GM13977 (cell line): ENCODE results near the gene NDUFA12.
A peak's percentile ranks its signal among the peaks of the same experiment; 100 is the strongest.
"Not testable (repeated sequence)": the region's sequence is repeated elsewhere in the genome, so short reads cannot be mapped to it uniquely, and the experiment has no call there.

ENCODE experiments used
- DNase-seq: peaks from one replicate; pipeline ENCODE4 v3.0.0; 2012; ENCODE audit warnings: low spot score
- CTCF ChIP-seq: IDR thresholded peaks from 2 replicates; pipeline ENCODE4 v1.5.1; 2012; ENCODE audit warnings: mild to moderate bottlenecking, control low read depth; ENCODE audit not compliant: insufficient read depth; ENCODE audit errors: extremely low read depth, missing control alignments
- in situ Hi-C: fragments of 300-500 bp; cut with MboI; formaldehyde crosslinking; loops from one replicate; pipeline ENCODE4 v1.12.0; 2022; ENCODE audit warnings: low sequenced_read_pairs, low pct_unique_long_range_greater_than_20kb, mixed read lengths, inconsistent platforms; ENCODE audit not compliant: unreplicated experiment

The NDUFA12 gene

GRCh38 chr12:94997061-94997460 lies 6.4 kb downstream of the NDUFA12 start:
- TF ChIP-seq CTCF = no peak
- in situ Hi-C loops = no loop called here
- no peak for DNase-seq

- no peak for DNase-seq
- in situ Hi-C loops = no loop called here
Measured at GRCh38 chr12:94994312-94994711, 9.2 kb downstream of the NDUFA12 start.

GRCh38 chr12:94993855-94994254 lies 9.6 kb downstream of the NDUFA12 start:
- in situ Hi-C loops, DNase-seq: not testable (repeated sequence)

More at GRCh38 chr12:94994312-94994711, 9.2 kb downstream of the NDUFA12 start:
- TF ChIP-seq CTCF = no peak

- in situ Hi-C loops = no loop called here
- TF ChIP-seq CTCF = no peak
- DNase-seq = peak; percentile 28
Measured at GRCh38 chr12:94990222-94990621, 13.3 kb downstream of the NDUFA12 start.

GRCh38 chr12:94988471-94988870 lies 15.0 kb downstream of the NDUFA12 start:
- in situ Hi-C loops = no loop called here
- no peak for TF ChIP-seq CTCF
- DNase-seq = no peak

GRCh38 chr12:94987801-94988200 lies 15.7 kb downstream of the NDUFA12 start:
- TF ChIP-seq CTCF = no peak
- in situ Hi-C loops = no loop called here
- no peak for DNase-seq

- no peak for DNase-seq
- TF ChIP-seq CTCF = no peak
- in situ Hi-C loops = no loop called here
Measured at GRCh38 chr12:94987076-94987669, 16.3 kb downstream of the NDUFA12 start.

GRCh38 chr12:94985099-94985498 lies 18.4 kb downstream of the NDUFA12 start:
- in situ Hi-C loops, DNase-seq: not testable (repeated sequence)
